Epithelial cell of proximal tubule (primary cell): ENCODE data around the gene COPS7A. TPM values are rescaled to one million over a fixed set of nuclear protein-coding genes. Genes with fewer than 3 reads are reported as not detected.

Experiments
- DNase-seq: peaks from one replicate; pipeline ENCODE4 v3.0.0-alpha.2; 2011; ENCODE audit warnings: low read depth
- H3K4me3 ChIP-seq: 2 replicates; pipeline ENCODE4 v1.5.1; 2011; ENCODE audit warnings: low read depth, mild to moderate bottlenecking, low read length
- CTCF ChIP-seq: conservative IDR thresholded peaks from 2 replicates; pipeline ENCODE4 v1.5.1; 2012; ENCODE audit warnings: low read depth, mild to moderate bottlenecking, low read length
- total RNA-seq: library from RNA; depleted of rRNA; stranded (reverse); fragments of >200 nt; gene quantifications from 2 replicates; pipeline ENCODE4 v1.2.3, GENCODE V29; 2015

COPS7A gene
- total RNA-seq, 1 donor from 2014 or later, result 59.2 TPM

- peak overlapping the region; percentile 92 for H3K4me3 ChIP-seq
- no peak for TF ChIP-seq CTCF
- no peak for DNase-seq
Measured at GRCh38 chr12:6767353-6768319, 43.8 kb downstream of the COPS7A start.

- TF ChIP-seq CTCF, result no peak
- no peak for DNase-seq
- H3K4me3 ChIP-seq, result peak overlapping the region; percentile 92
Measured at GRCh38 chr12:6768437-6768914, 44.6 kb downstream of the COPS7A start.

GRCh38 chr12:6768990-6769389 lies 45.1 kb downstream of the COPS7A start:
- TF ChIP-seq CTCF, result no peak
- DNase-seq, result no peak
- H3K4me3 ChIP-seq, result no peak overlapping the region

GRCh38 chr12:6769666-6770065 lies 45.8 kb downstream of the COPS7A start:
- DNase-seq, result no peak
- no peak overlapping the region for H3K4me3 ChIP-seq
- no peak for TF ChIP-seq CTCF

GRCh38 chr12:6770094-6770493 lies 46.2 kb downstream of the COPS7A start:
- no peak for TF ChIP-seq CTCF
- DNase-seq, result no peak
- H3K4me3 ChIP-seq, result no peak overlapping the region

GRCh38 chr12:6770600-6770999 lies 46.8 kb downstream of the COPS7A start:
- DNase-seq, result no peak
- no peak overlapping the region for H3K4me3 ChIP-seq
- TF ChIP-seq CTCF, result no peak
